Peyer's patch (tissue), 4 donors: ENCODE measurements around the gene UGT1A6. TPM values are rescaled to one million over a fixed set of nuclear protein-coding genes. Genes with fewer than 3 reads are reported as not detected.
"Not testable (repeated sequence)": the region's sequence is repeated elsewhere in the genome, so short reads cannot be mapped to it uniquely, and the experiment has no call there.

ENCODE experiments used
- DNase-seq, 3 donors: peaks; one replicate each; pipeline ENCODE4 v3.0.0-alpha.2; 2017 to 2019
- H3K27ac ChIP-seq, 4 donors: fragments of 200-600 bp; sonication (generic); one replicate each; pipeline ENCODE4 v1.5.1; 2016 to 2019
- H3K27me3 ChIP-seq, 2 donors: fragments of 200-600 bp; sonication (generic); one replicate each; pipeline ENCODE4 v1.5.1; 2019
- H3K36me3 ChIP-seq, 3 donors: fragments of 200-600 bp; sonication (generic); one replicate each; pipeline ENCODE4 v1.5.1; 2016 to 2019
- H3K4me1 ChIP-seq, 4 donors: fragments of 200-600 bp; sonication (generic); one replicate each; pipeline ENCODE4 v1.5.1; 2016 to 2019
- H3K4me3 ChIP-seq, 4 donors: fragments of 200-600 bp; sonication (generic); 1 replicate in 3 of 4; 2 replicates in 1 of 4; pipeline ENCODE4 v1.5.1; 2016 to 2019; ENCODE audit warnings: mild to moderate bottlenecking in 1 of 4
- H3K9me3 ChIP-seq, 4 donors: fragments of 200-600 bp; sonication (generic); one replicate each; pipeline ENCODE4 v1.5.1; 2016 to 2019; ENCODE audit warnings: mild to moderate bottlenecking in 1 of 4
- CTCF ChIP-seq, 6 experiments: fragments of 450-650 bp in 4 of 6; fragments of 200-600 bp in 2 of 6; sonication (generic) in 1 of 6; IDR thresholded peaks; one replicate each; pipeline ENCODE4 v1.5.1; 2017 to 2019; ENCODE audit warnings: antibody characterized with exemption in 6 of 6, mild to moderate bottlenecking in 3 of 6, moderate library complexity in 1 of 6
- POLR2A ChIP-seq, 2 donors: fragments of 450-650 bp; IDR thresholded peaks; one replicate each; pipeline ENCODE4 v1.5.1; 2017; ENCODE audit warnings: antibody characterized with exemption in 2 of 2, mild to moderate bottlenecking in 2 of 2, moderate library complexity in 2 of 2
- total RNA-seq, 4 donors: library from RNA; depleted of rRNA; stranded (reverse); fragments of >200 nt; gene quantifications; one replicate each; pipeline ENCODE4 v1.1.0, GENCODE V29; 2016

Gene UGT1A6
- total RNA-seq, 4 donors from 2014 or later: 37.7 to 57.4 (median 46.0) TPM; not detected in 1

- peak in 2 of 3 donors; percentile 54 to 61 for DNase-seq
- TF ChIP-seq POLR2A (IDR thresholded peaks at IDR 0.05) (no peak), CTCF (IDR thresholded peaks at IDR 0.05) (no peak)
- no peaks in the 10 kb centered on the region for H3K27me3 ChIP-seq
- H3K27ac ChIP-seq: peak overlapping the region in 3 of 4 donors; percentile 59 to 84 (median 68)
- peak overlapping the region in 2 of 4 donors; percentile 23 to 43 for H3K4me3 ChIP-seq
- no peaks in the 10 kb centered on the region for H3K36me3 ChIP-seq
- H3K4me1 ChIP-seq: peaks cover 0 to 31% (median 0%) of the 10 kb centered on the region in 4 donors
- H3K9me3 ChIP-seq: no peaks in the 10 kb centered on the region
Measured at GRCh38 chr2:233691443-233692433, 952 bp upstream of the UGT1A6 start.

GRCh38 chr2:233693963-233694362 is 1.3 kb downstream of the UGT1A6 start:
- Histone ChIP-seq H3K4me1 (peaks cover 0 to 31% (median 0%) of the 10 kb centered on the region in 4 donors), H3K36me3 (no peaks in the 10 kb centered on the region), H3K4me3 (no peak overlapping the region), H3K27ac (no peak overlapping the region), H3K9me3 (no peaks in the 10 kb centered on the region), H3K27me3 (no peaks in the 10 kb centered on the region)
- TF ChIP-seq CTCF (IDR thresholded peaks at IDR 0.05) (no peak), POLR2A (IDR thresholded peaks at IDR 0.05) (no peak)
- no peak for DNase-seq

GRCh38 chr2:233698740-233699139 is 6.0 kb downstream of the UGT1A6 start:
- no peak for DNase-seq
- Histone ChIP-seq H3K27ac (no peak overlapping the region), H3K4me3 (no peak overlapping the region), H3K9me3 (no peaks in the 10 kb centered on the region), H3K36me3 (no peaks in the 10 kb centered on the region), H3K4me1 (peaks cover 0 to 8% (median 0%) of the 10 kb centered on the region in 4 donors), H3K27me3 (no peaks in the 10 kb centered on the region)
- TF ChIP-seq CTCF (IDR thresholded peaks at IDR 0.05) (no peak), POLR2A (IDR thresholded peaks at IDR 0.05) (no peak)

- TF ChIP-seq POLR2A (IDR thresholded peaks at IDR 0.05): no peak
- TF ChIP-seq CTCF (IDR thresholded peaks at IDR 0.05): no peak
- no peak overlapping the region for H3K4me3 ChIP-seq
Measured at GRCh38 chr2:233699424-233700027, 6.8 kb downstream of the UGT1A6 start.

GRCh38 chr2:233700028-233700635 is 7.4 kb downstream of the UGT1A6 start:
- no peak for DNase-seq
- Histone ChIP-seq H3K36me3 (no peaks in the 10 kb centered on the region), H3K27ac (peak overlapping the region in 2 of 4 donors; percentile 40 to 48), H3K4me1 (peaks cover 0 to 3% (median 0%) of the 10 kb centered on the region in 4 donors), H3K9me3 (no peaks in the 10 kb centered on the region), H3K27me3 (no peaks in the 10 kb centered on the region), H3K4me3 (no peak overlapping the region)
- TF ChIP-seq POLR2A (IDR thresholded peaks at IDR 0.05) (no peak), CTCF (IDR thresholded peaks at IDR 0.05) (no peak)

More at GRCh38 chr2:233699424-233700027, 6.8 kb downstream of the UGT1A6 start:
- Histone ChIP-seq H3K4me1 (peaks cover 0 to 3% (median 0%) of the 10 kb centered on the region in 4 donors), H3K9me3 (no peaks in the 10 kb centered on the region), H3K27ac (peak overlapping the region in 2 of 4 donors; percentile 40 to 48), H3K36me3 (no peaks in the 10 kb centered on the region), H3K27me3 (no peaks in the 10 kb centered on the region)
- DNase-seq: no peak

- DNase-seq, H3K4me1 ChIP-seq, H3K27ac ChIP-seq, H3K4me3 ChIP-seq, H3K9me3 ChIP-seq, H3K27me3 ChIP-seq, H3K36me3 ChIP-seq: not testable (repeated sequence)
Measured at GRCh38 chr2:233700842-233701241, 8.2 kb downstream of the UGT1A6 start.
